ENCODE results near the gene ZNF554. TPM values are rescaled to one million over a fixed set of nuclear protein-coding genes. Genes with fewer than 3 reads are reported as not detected.

ZNF554 gene
- total RNA-seq, 1 donor from 2014 or later: 11.0 TPM

DNA sequence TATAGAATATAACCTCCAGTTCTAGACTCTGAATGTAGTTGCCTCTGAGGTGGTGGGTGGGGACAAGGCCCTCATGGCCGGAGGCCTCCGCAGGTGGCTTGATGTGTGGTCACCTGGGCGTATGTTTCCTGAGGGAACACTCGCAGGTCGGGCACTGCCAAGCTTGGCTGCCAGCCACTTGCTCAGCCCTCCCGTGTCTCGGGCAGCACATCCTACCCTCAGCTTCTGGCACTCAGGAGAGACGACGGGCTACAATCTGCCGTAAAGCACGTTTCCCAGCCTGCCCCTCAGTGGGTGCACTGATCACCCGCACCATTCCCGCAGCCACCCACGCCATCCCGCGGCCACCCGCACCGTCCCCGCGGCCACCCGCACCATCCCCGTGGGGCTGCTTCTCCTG, 19.2 kb upstream of the ZNF554 start:
- no peaks in the 10 kb centered on the region for H3K27me3 ChIP-seq
- Mint-ChIP-seq H3K4me3 (no peak overlapping the region), H3K27me3 (ENCODE audit: insufficient read depth, low read depth) (peaks cover 2% of the 10 kb centered on the region), H3K4me1 (no peaks in the 10 kb centered on the region), H3K27ac (no peak overlapping the region), H3K9me3 (no peaks in the 10 kb centered on the region), H3K36me3 (peaks cover 24% of the 10 kb centered on the region)
- DNase-seq (ENCODE audit: low spot score): no peak
- no peak overlapping the region for H2AFZ ChIP-seq (replicated peaks)
- no peak overlapping the region for H3K27ac ChIP-seq
- no peaks in the 10 kb centered on the region for H3K9me3 ChIP-seq (ENCODE audit: low read depth)
- TF ChIP-seq, protein P1, sequence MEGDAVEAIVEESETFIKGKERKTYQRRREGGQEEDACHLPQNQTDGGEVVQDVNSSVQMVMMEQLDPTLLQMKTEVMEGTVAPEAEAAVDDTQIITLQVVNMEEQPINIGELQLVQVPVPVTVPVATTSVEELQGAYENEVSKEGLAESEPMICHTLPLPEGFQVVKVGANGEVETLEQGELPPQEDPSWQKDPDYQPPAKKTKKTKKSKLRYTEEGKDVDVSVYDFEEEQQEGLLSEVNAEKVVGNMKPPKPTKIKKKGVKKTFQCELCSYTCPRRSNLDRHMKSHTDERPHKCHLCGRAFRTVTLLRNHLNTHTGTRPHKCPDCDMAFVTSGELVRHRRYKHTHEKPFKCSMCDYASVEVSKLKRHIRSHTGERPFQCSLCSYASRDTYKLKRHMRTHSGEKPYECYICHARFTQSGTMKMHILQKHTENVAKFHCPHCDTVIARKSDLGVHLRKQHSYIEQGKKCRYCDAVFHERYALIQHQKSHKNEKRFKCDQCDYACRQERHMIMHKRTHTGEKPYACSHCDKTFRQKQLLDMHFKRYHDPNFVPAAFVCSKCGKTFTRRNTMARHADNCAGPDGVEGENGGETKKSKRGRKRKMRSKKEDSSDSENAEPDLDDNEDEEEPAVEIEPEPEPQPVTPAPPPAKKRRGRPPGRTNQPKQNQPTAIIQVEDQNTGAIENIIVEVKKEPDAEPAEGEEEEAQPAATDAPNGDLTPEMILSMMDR (IDR thresholded peaks at IDR 0.05): no peak
- TF ChIP-seq EZH2 (IDR thresholded peaks at IDR 0.05): no peak
- no peak for TF ChIP-seq EZH2phosphoT487 (IDR thresholded peaks at IDR 0.05)
- H3K9ac ChIP-seq: no peak overlapping the region
- H3K79me2 ChIP-seq (ENCODE audit: low read depth): no peaks in the 10 kb centered on the region
- H3K4me1 ChIP-seq: no peaks in the 10 kb centered on the region
- H4K20me1 ChIP-seq (ENCODE audit: low read depth): peaks cover 16% of the 10 kb centered on the region
- H3K4me2 ChIP-seq: no peak overlapping the region
- H3K4me3 ChIP-seq: no peak overlapping the region
- H3F3A ChIP-seq (ENCODE audit: low read depth): no peaks in the 10 kb centered on the region
- H3K36me3 ChIP-seq: no peaks in the 10 kb centered on the region

DNA sequence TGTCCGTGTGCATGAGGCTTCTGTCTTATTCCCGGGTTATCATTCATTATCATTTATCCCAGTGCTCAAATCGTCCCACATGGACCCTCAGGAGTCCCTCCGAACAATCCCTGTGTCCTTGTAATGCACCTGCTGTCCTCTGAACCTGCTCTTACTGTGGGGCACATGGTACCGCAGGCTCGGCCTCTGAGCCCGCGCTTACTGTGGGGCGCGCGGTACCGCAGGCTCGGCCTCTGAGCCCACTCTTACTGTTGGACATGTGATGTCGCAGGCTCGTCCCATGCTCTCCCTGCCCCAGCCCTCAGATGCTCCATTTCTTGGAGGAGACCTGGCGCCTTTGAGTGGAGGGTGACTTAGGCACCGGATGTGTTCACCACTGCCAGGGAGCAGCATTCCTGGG, 16.8 kb upstream of the ZNF554 start:
- Histone ChIP-seq H3K4me3 (no peak overlapping the region), H3K36me3 (no peaks in the 10 kb centered on the region), H3F3A (ENCODE audit: low read depth) (no peaks in the 10 kb centered on the region), H2AFZ (replicated peaks) (no peak overlapping the region), H3K4me1 (no peaks in the 10 kb centered on the region), H3K9me3 (ENCODE audit: low read depth) (no peaks in the 10 kb centered on the region), H3K27me3 (no peaks in the 10 kb centered on the region), H3K4me2 (no peak overlapping the region), H4K20me1 (ENCODE audit: low read depth) (peaks cover 12% of the 10 kb centered on the region), H3K9ac (no peak overlapping the region), H3K79me2 (ENCODE audit: low read depth) (no peaks in the 10 kb centered on the region), H3K27ac (no peak overlapping the region)
- no peaks in the 10 kb centered on the region for H3K9me3 Mint-ChIP-seq
- no peak overlapping the region for H3K27ac Mint-ChIP-seq
- TF ChIP-seq, protein P1 (IDR thresholded peaks at IDR 0.05): no peak
- TF ChIP-seq EZH2 (IDR thresholded peaks at IDR 0.05): no peak
- no peak for TF ChIP-seq EZH2phosphoT487 (IDR thresholded peaks at IDR 0.05)
- H3K36me3 Mint-ChIP-seq: peaks cover 12% of the 10 kb centered on the region
- no peaks in the 10 kb centered on the region for H3K4me1 Mint-ChIP-seq
- DNase-seq (ENCODE audit: low spot score): no peak
- H3K4me3 Mint-ChIP-seq: no peak overlapping the region
- H3K27me3 Mint-ChIP-seq (ENCODE audit: insufficient read depth, low read depth): peaks cover 2% of the 10 kb centered on the region

DNA sequence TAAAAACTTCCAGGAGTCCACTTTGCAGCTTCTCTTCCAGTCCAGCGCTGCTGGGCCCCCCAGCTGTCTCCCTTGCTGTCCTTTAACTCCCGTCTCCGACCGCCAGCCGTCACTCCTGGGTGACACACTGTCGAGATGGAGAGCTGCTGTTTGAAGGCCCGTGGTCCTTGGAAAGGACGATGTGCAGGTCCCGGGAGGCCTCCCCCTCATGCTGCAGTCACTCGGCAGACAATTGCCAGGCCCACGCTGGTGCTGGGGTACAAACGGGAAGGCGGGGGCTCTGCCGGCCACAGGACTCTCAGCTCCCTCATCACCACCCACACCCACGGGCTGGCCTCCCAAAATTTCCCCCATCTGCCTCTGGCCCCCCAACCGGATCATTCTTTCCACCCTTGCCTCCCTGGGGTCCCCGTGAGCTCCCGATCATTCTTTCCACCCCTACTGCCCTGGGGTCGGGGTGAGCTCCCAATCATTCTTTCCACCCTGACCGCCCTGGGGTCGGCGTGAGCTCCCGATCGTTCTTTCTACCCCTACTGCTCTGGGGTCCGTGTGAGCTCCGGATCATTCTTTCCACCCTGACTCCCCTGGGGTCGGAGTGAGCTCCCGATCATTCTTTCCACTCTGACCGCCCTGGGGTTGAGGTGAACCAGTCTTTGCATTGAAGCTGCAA, 16.0 kb upstream of the ZNF554 start:
- no peaks in the 10 kb centered on the region for H3K36me3 ChIP-seq
- H4K20me1 ChIP-seq (ENCODE audit: low read depth): peaks cover 12% of the 10 kb centered on the region

More for the DNA sequence above, 16.0 kb upstream of the ZNF554 start:
- no peak overlapping the region for H3K27ac ChIP-seq
- no peaks in the 10 kb centered on the region for H3K9me3 Mint-ChIP-seq
- no peaks in the 10 kb centered on the region for H3F3A ChIP-seq (ENCODE audit: low read depth)
- H3K4me1 ChIP-seq: no peaks in the 10 kb centered on the region
- no peak for DNase-seq (ENCODE audit: low spot score)
- no peak overlapping the region for H3K4me3 Mint-ChIP-seq
- no peak overlapping the region for H3K9ac ChIP-seq
- no peaks in the 10 kb centered on the region for H3K27me3 ChIP-seq
- H3K27me3 Mint-ChIP-seq (ENCODE audit: insufficient read depth, low read depth): peaks cover 3% of the 10 kb centered on the region
- no peak overlapping the region for H3K4me3 ChIP-seq
- peaks cover 12% of the 10 kb centered on the region for H3K36me3 Mint-ChIP-seq
- no peak overlapping the region for H3K27ac Mint-ChIP-seq
- H3K4me1 Mint-ChIP-seq: no peaks in the 10 kb centered on the region
- no peaks in the 10 kb centered on the region for H3K79me2 ChIP-seq (ENCODE audit: low read depth)
- H3K4me2 ChIP-seq: no peak overlapping the region
- H3K9me3 ChIP-seq (ENCODE audit: low read depth): no peaks in the 10 kb centered on the region
- TF ChIP-seq EZH2 (IDR thresholded peaks at IDR 0.05) (no peak), EZH2phosphoT487 (IDR thresholded peaks at IDR 0.05) (no peak)
- TF ChIP-seq, protein P1 (IDR thresholded peaks at IDR 0.05): no peak
- H2AFZ ChIP-seq (replicated peaks): no peak overlapping the region

Data from neural progenitor cell (in vitro differentiated cells).